Activated CD8-positive, alpha-beta memory T cell treated with anti-CD3 and anti-CD28 coated beads, Interleukin-2, amount 50 U/mL, for 48 hours (primary cell): ENCODE data around the gene HSD17B12.

Source experiments
- DNase-seq: peaks from one replicate; pipeline ENCODE4 v3.0.0-alpha.2; 2020

Gene HSD17B12

GRCh38 chr11:43689167-43689566 is 8.6 kb downstream of the HSD17B12 start:
- no peak for DNase-seq

GRCh38 chr11:43690929-43691725 is 10.6 kb downstream of the HSD17B12 start:
- DNase-seq: no peak

- no peak for DNase-seq
These were observed 11.3 kb downstream of the HSD17B12 start for GRCh38 chr11:43691806-43692205.

DNA sequence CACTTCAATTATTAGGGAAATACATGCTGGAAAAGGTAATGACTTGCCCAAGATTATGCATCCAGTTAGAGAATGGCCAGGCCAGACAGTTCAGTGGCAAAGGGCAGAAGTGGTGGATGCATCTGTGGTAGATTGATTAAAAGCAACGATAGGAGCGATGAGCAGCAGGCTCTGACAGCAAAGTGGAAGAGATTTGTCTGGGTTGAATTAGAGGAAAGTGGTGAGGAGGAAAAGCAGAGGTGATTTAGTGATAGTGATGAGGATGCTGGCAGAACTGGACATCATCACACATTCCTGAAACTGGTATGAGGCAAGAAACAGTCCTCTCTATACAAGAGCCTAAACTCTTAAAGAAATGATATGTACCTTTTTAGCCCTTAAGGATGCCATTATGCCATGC is 12.5 kb downstream of the HSD17B12 start:
- DNase-seq: no peak

- no peak for DNase-seq
These were observed 13.2 kb downstream of the HSD17B12 start for GRCh38 chr11:43693731-43694130.

- no peak for DNase-seq
These were observed 13.9 kb downstream of the HSD17B12 start for GRCh38 chr11:43694477-43694876.

DNA sequence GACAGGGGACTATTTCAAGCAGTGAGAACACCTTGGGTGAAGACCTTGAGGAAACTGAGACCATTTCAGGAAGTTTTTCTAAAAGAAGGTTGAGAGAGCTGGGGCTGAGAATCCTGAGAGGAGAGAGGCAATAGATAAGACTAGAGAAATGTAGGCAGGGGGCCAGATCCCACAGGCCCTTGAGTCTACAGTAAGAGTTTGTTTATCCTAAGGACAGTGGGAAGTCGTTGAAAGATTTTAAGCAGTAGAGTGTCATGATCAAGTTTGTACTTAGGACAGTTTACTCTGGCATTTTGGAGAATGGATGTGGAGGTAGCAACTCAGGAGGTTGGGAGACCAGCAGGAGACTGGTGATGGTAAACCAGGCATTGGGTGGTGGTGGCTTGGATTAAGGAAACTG is 17.1 kb downstream of the HSD17B12 start:
- no peak for DNase-seq

DNA sequence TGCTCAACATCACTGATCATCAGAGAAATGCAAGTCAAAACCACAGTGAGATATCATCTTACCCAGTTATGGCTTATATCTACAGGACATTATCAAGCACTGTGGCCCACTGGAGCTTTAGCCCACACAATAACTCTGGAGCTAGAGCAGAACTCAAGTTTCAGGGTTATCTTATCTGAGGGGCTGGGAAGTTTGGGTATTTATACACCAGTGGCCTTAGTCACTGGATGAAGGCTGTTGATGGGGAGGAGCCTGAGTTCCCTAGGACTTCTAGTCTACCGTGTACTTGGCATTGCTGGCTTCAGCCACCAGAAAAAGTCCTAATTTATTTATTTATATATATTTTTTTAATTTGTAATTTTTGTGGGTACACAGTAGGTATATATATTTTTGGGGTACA is 19.3 kb downstream of the HSD17B12 start:
- no peak for DNase-seq

GRCh38 chr11:43706631-43707030 is 26.1 kb downstream of the HSD17B12 start:
- no peak for DNase-seq

- no peak for DNase-seq
These were observed 28.2 kb downstream of the HSD17B12 start for GRCh38 chr11:43708776-43709175.

DNA sequence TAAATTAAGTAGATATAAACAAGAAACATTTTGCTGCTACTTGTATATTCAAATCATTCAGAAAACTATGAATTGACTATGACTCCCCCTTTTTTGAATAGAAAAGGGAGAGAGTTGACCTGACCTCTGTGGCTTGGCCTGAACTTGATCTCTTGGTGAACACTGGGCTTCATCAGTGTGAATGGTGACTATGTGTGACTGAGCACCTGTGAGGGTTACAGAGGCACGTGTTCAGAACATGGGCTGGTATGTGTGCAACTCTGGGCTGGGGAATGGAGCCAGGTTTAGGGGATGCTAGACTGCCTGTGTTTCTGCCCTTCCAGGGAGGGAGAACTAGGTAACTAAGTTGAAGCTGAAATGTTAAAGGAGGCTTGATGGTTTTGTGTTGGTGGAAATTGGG is 29.2 kb downstream of the HSD17B12 start:
- DNase-seq: no peak

DNA sequence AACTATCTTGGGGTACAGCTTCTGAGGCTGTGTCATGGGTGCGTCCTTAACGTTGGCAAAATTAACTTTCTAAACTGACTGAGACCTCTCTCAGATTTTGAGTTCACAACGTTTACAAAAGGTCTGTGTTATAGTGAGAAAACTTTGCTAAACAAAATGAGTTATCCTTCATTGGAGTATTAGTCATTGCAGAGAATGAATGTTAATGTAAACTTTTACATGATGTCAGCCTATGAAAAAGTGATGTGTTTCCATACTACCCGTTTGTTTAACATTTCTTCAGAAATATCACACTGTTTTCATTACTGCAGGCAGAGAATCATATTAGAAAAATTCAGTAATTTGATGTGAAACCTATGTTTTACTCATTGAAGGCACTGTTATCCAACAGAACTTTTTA is 32.1 kb downstream of the HSD17B12 start:
- no peak for DNase-seq

- no peak for DNase-seq
These were observed 37.8 kb downstream of the HSD17B12 start for GRCh38 chr11:43718373-43718772.

DNA sequence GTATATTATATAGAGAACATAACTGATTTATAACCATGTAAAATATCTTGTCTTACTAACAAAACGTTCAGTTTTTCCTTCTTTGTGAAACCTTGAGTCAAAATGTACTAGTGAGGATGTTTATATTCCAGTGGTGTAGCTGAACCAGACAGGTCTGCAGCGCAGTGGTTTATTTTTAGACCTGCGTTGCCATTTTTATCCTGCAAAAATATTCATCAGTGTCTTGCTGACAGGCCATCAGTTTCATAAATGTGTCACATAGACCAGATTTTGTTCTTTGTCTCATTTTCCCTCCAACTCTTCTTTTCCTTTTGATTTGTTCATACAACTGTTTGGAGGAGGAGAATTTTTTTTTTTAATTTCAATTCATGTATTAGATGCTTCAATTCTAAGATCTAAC is 43.1 kb downstream of the HSD17B12 start:
- DNase-seq: no peak

DNA sequence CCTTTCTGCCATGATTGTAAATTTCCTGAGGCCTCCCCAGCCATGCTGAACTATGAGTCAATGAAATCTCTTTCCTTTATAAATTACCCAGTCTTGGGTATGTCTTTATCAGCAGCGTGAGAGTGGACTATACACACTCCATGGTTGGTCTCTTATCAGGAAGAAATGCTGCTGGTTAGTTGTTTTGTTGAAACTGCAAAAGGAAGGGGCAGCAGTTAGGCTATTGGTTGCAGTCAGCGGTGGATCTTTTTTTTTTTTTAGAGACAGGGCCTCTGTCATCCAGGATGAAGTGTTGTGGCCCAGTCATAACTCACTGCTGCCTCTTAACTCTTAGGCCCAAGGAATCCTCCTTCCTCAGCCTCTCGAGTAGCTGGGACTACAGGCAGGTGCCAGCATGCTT is 51.7 kb downstream of the HSD17B12 start:
- no peak for DNase-seq

DNA sequence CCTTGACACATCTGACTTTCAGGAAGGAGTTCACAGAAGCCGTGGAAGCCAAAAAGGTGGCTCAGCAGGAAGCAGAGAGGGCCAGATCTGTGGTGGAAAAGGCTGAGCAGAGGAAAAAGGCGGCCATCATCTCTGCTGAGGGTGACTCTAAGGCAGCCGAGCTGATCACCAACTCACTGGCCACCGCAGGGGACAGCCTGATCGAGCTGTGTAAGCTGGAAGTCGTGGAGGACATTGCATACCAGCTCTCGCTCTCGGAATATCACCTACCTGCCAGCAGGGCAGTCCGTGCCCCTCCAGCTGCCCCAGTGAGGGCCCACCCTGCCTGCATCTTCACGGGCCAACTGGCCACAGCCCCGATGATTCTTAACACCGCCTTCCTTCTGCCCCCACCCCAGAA is 53.7 kb downstream of the HSD17B12 start:
- DNase-seq: no peak

- DNase-seq: no peak
These were observed 54.6 kb downstream of the HSD17B12 start for GRCh38 chr11:43735115-43735514.

- no peak for DNase-seq
These were observed 55.4 kb downstream of the HSD17B12 start for GRCh38 chr11:43735961-43736360.

- no peak for DNase-seq
These were observed 56.1 kb downstream of the HSD17B12 start for GRCh38 chr11:43736502-43737200.

- DNase-seq: no peak
These were observed 56.7 kb downstream of the HSD17B12 start for GRCh38 chr11:43737201-43737590.

DNA sequence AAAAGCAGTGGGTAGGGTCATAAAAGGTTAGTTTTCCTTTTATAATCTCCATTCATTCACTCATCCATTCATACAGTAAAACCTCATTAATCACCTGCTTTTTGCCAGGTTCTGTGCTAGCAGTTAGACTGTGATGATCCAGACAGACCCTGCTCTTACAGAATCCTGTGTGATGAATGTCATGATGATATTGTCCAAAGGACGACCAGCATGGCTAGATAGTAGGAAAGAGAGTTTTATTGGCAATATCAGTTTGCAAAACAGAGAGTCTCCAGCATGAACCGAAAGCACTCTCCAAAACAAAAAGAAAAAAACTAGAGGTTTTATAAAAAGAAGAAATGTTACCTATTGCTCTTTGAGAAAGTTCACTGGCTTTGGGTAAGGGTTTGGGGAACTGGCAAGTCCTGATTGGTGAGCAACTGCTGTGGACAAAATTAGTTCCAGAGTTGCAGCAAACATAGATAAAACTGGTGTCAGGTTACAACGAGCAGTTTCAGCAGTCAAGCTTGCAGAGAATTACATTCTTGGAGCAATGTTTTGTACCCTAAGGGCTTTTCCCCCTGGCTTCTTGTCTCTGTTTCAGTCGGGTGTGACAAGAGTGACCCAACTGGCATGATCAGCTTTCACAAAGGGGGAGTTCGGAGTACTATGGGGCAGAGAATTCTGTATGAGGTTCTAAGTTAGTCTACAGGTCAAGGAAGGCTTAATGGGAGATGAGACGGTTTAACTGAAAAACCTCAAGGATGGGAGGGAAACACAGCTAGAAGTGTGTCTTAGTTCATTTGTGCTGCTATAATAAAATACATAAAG is 58.3 kb downstream of the HSD17B12 start:
- no peak for DNase-seq

- DNase-seq: no peak
These were observed 66.1 kb downstream of the HSD17B12 start for GRCh38 chr11:43746670-43747069.

- no peak for DNase-seq
These were observed 66.7 kb downstream of the HSD17B12 start for GRCh38 chr11:43747130-43747802.
